ENCODE measurements around the gene EIF1AX.

EIF1AX gene

GRCh38 chrX:20111271-20111670 lies 30.4 kb downstream of the EIF1AX start:
- no peaks in the 10 kb centered on the region for H3K27me3 ChIP-seq (ENCODE audit: insufficient read depth, poor library complexity, severe bottlenecking)
- no peak overlapping the region for H3K4me3 ChIP-seq (ENCODE audit: severe bottlenecking)
- no peak overlapping the region for H3K27ac ChIP-seq (ENCODE audit: poor library complexity, severe bottlenecking)
- H3K36me3 ChIP-seq (ENCODE audit: low read depth) = no peaks in the 10 kb centered on the region
- no peaks in the 10 kb centered on the region for H3K9me3 ChIP-seq (ENCODE audit: severe bottlenecking)
- ATAC-seq (ENCODE audit: low read depth) (no peak), DNase-seq (ENCODE audit: low spot score) (no peak)
- no peaks in the 10 kb centered on the region for H3K4me1 ChIP-seq (ENCODE audit: insufficient read depth, poor library complexity, severe bottlenecking)
- no peak for TF ChIP-seq CTCF (IDR thresholded peaks at IDR 0.05; ENCODE audit: poor library complexity, severe bottlenecking)

GRCh38 chrX:20101934-20102581 lies 39.6 kb downstream of the EIF1AX start:
- no peak for ATAC-seq (ENCODE audit: low read depth)
- Histone ChIP-seq H3K36me3 (ENCODE audit: low read depth) (no peaks in the 10 kb centered on the region), H3K4me1 (ENCODE audit: insufficient read depth, poor library complexity, severe bottlenecking) (no peaks in the 10 kb centered on the region), H3K9me3 (ENCODE audit: severe bottlenecking) (no peaks in the 10 kb centered on the region), H3K4me3 (ENCODE audit: severe bottlenecking) (no peak overlapping the region), H3K27ac (ENCODE audit: poor library complexity, severe bottlenecking) (no peak overlapping the region), H3K27me3 (ENCODE audit: insufficient read depth, poor library complexity, severe bottlenecking) (no peaks in the 10 kb centered on the region)
- DNase-seq (ENCODE audit: low spot score) = no peak
- TF ChIP-seq CTCF (IDR thresholded peaks at IDR 0.05; ENCODE audit: poor library complexity, severe bottlenecking) = no peak

- Histone ChIP-seq H3K36me3 (ENCODE audit: low read depth) (no peaks in the 10 kb centered on the region), H3K4me3 (ENCODE audit: severe bottlenecking) (no peak overlapping the region), H3K27me3 (ENCODE audit: insufficient read depth, poor library complexity, severe bottlenecking) (no peaks in the 10 kb centered on the region), H3K27ac (ENCODE audit: poor library complexity, severe bottlenecking) (peak overlapping the region; percentile 15), H3K4me1 (ENCODE audit: insufficient read depth, poor library complexity, severe bottlenecking) (no peaks in the 10 kb centered on the region), H3K9me3 (ENCODE audit: severe bottlenecking) (no peaks in the 10 kb centered on the region)
- ATAC-seq (ENCODE audit: low read depth) (peak; percentile 51; the same call in 2 of the 3 replicates), DNase-seq (ENCODE audit: low spot score) (no peak)
- no peak for TF ChIP-seq CTCF (IDR thresholded peaks at IDR 0.05; ENCODE audit: poor library complexity, severe bottlenecking)
Measured at GRCh38 chrX:20091499-20091898, 50.1 kb downstream of the EIF1AX start.

DNA sequence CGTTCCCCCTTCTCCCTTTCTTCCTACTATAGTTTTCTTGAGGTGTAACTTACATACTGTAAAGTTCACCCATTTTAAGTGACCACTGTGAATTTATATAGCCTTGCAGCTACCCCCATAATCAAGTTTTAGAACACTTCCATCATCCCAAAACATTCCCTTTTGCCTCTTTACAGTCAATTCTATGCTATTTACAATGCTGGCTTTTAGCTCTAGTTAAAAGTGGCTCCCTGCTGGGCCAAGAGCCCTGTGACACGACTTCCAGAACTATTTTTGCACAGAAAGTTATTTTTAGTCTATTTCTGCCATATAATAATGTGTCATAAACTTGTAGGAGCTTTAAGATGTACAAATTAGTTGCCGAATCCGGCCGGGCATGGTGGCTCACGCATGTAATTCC lies 51.8 kb downstream of the EIF1AX start:
- no peak for TF ChIP-seq CTCF (IDR thresholded peaks at IDR 0.05; ENCODE audit: poor library complexity, severe bottlenecking)
- H3K4me1 ChIP-seq (ENCODE audit: insufficient read depth, poor library complexity, severe bottlenecking) = no peaks in the 10 kb centered on the region
- ATAC-seq (ENCODE audit: low read depth) (no peak), DNase-seq (ENCODE audit: low spot score) (no peak)
- H3K27ac ChIP-seq (ENCODE audit: poor library complexity, severe bottlenecking) = no peak overlapping the region
- H3K36me3 ChIP-seq (ENCODE audit: low read depth) = no peaks in the 10 kb centered on the region
- no peaks in the 10 kb centered on the region for H3K27me3 ChIP-seq (ENCODE audit: insufficient read depth, poor library complexity, severe bottlenecking)
- H3K9me3 ChIP-seq (ENCODE audit: severe bottlenecking) = no peaks in the 10 kb centered on the region
- no peak overlapping the region for H3K4me3 ChIP-seq (ENCODE audit: severe bottlenecking)

GRCh38 chrX:20080277-20080676 lies 61.4 kb downstream of the EIF1AX start:
- no peaks in the 10 kb centered on the region for H3K27me3 ChIP-seq (ENCODE audit: insufficient read depth, poor library complexity, severe bottlenecking)
- no peak overlapping the region for H3K27ac ChIP-seq (ENCODE audit: poor library complexity, severe bottlenecking)
- no peak for TF ChIP-seq CTCF (IDR thresholded peaks at IDR 0.05; ENCODE audit: poor library complexity, severe bottlenecking)
- H3K9me3 ChIP-seq (ENCODE audit: severe bottlenecking) = no peaks in the 10 kb centered on the region
- H3K36me3 ChIP-seq (ENCODE audit: low read depth) = no peaks in the 10 kb centered on the region
- ATAC-seq (ENCODE audit: low read depth) (no peak), DNase-seq (ENCODE audit: low spot score) (no peak)
- H3K4me3 ChIP-seq (ENCODE audit: severe bottlenecking) = no peak overlapping the region
- no peaks in the 10 kb centered on the region for H3K4me1 ChIP-seq (ENCODE audit: insufficient read depth, poor library complexity, severe bottlenecking)

All from RWPE2 (cell line).